HG02840 (cell line): ENCODE results near the gene SEC14L1.
"Not testable (repeated sequence)": the region's sequence is repeated elsewhere in the genome, so short reads cannot be mapped to it uniquely, and the experiment has no call there.

Experiments used
- ATAC-seq: cut with Tn5 transposase; IDR thresholded peaks from one replicate; pipeline ENCODE4 v1.9.1; 2021; ENCODE audit warnings: mild to moderate bottlenecking, moderate library complexity, moderate number of reproducible peaks; ENCODE audit not compliant: unreplicated experiment, low FRiP score

SEC14L1 gene

GRCh38 chr17:77140166-77140877 lies 447 bp upstream of the SEC14L1 start:
- ATAC-seq = peak; percentile 79

- no peak for ATAC-seq
Observed at GRCh38 chr17:77141846-77142449, 1.2 kb downstream of the SEC14L1 start.

- ATAC-seq = no peak
Observed at GRCh38 chr17:77142689-77143088, 1.9 kb downstream of the SEC14L1 start.

- ATAC-seq = no peak
Observed at GRCh38 chr17:77143306-77143705, 2.5 kb downstream of the SEC14L1 start.

DNA sequence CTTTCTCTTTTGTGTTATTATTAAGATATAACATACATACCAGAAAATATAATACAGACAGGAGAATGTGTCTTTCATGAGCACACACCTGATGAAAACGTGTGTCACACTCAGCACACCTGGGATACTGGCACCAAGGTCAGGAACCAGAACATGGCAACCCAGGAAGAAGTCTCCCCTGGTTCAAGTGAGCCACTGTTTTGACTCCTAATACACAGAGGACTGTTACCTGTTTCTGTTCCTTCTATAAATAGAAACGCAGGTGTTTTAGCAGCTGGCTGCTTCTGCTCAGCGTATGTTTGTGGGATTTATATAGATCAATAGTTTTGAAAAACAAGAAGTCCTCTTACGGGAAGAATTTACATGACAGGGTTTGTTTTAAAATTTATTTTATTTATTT lies 3.5 kb downstream of the SEC14L1 start:
- no peak for ATAC-seq

- no peak for ATAC-seq
Observed at GRCh38 chr17:77145224-77145611, 4.4 kb downstream of the SEC14L1 start.

DNA sequence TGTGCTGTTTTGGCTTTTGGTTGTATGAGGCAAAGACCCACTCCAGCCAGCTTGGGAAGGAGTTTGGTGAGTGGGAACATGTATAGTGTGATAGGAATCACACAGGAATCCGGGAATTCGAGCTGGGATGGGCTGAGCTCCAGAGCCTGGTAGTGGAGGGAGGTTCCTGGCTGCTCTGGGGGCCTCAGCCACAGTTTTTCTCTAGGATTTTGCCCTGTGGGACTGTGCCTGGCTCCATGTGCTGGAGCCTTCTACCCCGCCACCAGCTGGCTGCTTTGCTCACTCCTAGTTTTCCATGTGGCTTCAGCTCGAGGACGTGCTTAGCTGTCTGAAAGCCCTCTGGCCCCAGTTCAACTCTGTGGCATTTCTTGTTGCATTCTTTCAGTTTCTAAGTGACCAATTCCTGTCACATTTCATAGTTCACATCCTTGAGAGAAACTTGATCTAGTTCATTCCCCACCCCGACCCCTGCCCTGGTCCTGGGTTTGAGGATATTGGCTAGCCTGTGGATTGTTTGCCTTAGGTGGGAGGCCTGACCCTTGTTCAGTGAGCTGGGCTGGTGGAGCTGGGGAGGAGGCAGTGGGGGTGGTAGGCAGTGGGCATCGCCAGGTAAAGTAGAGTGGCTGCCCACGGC lies 5.0 kb downstream of the SEC14L1 start:
- ATAC-seq = no peak

GRCh38 chr17:77146246-77146632 lies 5.5 kb downstream of the SEC14L1 start:
- ATAC-seq = no peak

- ATAC-seq = no peak
Observed at GRCh38 chr17:77146882-77147281, 6.1 kb downstream of the SEC14L1 start.

DNA sequence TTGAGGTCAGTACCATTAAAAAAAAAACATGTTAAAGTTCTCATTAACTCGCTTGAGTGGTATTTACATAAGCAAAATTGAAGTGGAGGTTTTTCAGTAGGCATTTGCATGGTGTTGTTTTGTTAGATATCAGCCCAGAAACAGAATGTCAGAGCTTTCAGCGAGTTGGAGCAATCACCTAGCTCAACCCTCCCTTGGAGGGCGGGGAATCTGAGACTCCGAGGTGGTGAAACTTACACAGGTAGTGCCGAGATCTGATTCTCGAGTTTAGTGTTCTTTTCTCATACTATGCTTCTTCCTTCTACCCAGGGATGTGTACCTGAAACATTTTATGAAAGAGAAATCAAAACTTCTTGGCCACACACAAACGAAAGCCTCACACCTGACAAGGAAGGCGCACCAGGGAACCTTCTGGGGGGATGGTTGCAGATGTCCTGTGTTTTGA lies 6.6 kb downstream of the SEC14L1 start:
- peak; percentile 47 for ATAC-seq

DNA sequence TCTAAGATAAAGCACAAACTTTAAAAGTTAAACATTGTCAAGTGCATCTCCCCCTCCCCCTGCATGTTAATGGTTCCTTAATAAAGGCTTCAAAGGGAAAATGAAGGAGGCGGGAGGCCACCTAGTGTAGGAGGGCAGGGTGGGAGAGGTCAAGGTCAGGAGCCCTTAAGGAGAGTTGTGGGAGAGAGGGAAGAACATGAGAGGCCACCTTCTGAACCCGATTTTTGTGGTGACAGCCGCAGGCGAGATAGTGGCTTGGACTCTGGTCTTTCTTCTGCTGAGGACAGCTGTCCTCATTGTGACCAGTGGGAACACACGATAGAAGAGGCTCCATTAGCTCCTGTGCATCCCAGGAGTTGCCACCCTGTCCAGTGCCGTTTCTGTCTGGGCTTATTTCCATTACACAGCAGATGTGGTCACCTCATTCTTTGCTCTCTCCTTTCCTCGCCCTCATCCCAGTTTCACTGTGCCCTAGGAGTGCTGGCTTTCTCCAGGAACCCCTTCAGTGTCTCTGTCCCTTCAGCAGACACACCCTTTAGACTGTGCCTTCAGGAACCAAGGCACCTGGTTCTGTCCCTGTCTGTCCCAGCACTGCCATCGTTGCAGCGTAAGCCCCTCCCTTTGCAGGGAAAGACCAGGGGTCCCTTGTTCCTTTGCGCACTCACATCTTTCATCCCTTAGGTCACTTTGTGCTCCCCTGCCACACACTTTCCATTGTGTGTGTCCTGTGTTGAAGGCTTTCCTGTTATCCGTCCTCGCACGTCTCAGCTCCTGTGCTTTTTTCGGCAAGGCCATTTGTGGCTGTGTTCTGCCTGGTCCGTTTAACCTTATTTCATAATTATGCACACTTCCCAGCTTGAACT lies 7.5 kb downstream of the SEC14L1 start:
- no peak for ATAC-seq

- no peak for ATAC-seq
Observed at GRCh38 chr17:77148940-77149510, 8.3 kb downstream of the SEC14L1 start.

DNA sequence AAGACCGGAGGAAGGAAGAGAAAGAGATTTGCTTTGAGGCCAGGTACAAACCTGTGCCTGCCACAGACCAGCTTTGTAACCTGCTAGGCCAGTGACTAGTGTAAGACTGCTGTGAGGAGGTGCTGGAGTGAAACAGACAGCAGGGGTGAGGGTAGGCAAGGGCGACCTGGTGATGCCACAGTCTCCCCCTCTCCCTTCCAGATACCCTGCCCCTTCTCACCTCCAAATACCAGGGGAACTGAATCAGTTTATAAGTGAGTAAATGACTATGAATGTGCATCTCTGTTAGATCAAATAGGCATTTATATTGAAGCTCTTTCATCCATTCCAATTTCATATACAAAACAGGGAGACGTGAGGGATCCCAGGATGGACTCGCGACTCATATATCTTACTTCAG lies 9.4 kb downstream of the SEC14L1 start:
- ATAC-seq = no peak

DNA sequence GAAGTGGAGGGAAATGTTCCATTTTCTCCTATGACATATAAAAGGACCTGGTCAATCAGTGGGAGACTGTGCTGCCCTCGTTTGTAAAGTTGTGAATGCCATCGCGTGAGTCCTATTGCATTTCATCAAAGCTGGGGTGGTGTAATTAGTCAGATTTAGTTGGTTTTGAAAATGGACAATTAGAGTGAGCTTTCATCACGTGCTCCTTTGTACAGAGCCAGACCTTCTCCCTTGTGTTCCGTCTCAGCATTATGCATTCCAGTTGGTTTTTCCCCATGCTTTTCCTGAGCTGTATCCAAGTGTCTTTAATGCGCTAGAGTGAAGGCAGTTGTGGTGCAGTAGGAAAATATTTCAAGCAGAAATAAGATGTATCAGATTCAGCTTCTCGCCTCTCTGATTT lies 10.4 kb downstream of the SEC14L1 start:
- ATAC-seq = no peak

- not testable (repeated sequence) for ATAC-seq
Observed at GRCh38 chr17:77152056-77152455, 11.3 kb downstream of the SEC14L1 start.

DNA sequence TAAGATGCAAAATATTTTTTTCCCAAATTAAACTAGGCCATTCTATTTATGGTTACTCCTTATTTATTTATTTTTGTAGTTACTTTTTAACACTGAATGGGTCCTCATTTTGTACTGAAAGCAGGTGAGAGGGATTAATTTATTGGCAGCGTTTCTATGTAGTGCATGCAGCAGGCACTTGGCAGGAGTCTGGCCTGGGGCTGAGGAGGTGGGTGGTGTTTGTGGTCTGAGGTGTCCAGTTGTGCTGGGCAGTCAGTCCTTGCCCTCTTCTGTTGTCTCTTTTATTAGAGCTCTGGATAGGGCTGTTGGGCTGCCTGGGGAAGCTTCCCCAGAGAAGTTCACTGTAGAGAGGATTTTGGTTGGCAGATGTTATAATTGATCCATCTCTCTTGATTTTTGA lies 12.7 kb downstream of the SEC14L1 start:
- ATAC-seq = no peak

DNA sequence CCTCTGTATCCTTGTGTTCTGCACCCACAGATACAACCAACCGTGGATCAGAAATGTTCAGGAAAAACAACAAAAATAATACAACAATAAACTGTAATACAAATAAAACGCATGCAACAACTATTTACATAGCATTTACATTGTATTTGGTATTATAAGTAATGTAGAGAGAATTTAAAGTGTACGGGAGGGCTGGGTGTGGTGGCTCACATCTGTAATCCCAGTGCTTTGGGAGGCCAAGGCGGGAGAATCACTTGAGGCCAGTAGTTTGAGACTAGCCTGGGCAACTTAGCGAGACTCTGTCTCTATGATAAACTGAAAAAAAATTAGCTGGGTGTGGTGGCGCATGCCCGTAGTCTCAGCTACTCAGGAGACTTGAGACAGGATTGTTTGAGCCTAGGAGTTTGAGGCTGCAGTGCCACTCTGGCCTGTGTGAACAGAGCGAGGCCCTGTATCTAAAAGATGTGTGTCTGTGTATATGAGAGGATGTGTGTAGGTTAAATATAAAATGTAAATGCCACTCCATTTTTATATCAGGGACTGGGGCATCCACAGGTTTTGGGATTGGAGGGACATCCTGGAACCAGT lies 13.3 kb downstream of the SEC14L1 start:
- ATAC-seq = no peak

DNA sequence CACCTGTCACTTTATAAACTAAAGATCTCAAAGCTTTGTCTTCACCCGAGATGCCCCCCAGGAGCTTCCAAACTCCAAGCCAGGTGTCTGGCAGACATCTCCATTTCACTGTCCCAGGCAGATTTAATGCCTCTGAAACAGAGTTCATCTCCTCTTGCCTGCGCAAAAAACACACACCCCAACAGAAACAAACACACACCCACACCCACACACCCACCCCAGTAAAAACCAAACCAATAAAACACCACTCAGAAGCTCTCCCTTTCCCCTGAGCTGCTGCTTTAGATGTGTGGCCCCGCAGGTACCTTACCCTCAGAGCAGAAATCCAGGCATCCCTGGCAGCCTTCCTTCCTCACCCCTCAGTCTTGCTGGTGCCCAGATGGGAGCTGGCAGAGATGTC lies 14.4 kb downstream of the SEC14L1 start:
- ATAC-seq = no peak

GRCh38 chr17:77157766-77158165 lies 17.0 kb downstream of the SEC14L1 start:
- not testable (repeated sequence) for ATAC-seq
